ENCODE results near the gene RALGPS1. TPM values are rescaled to one million over a fixed set of nuclear protein-coding genes. Genes with fewer than 3 reads are reported as not detected.

The RALGPS1 gene
- total and polyA plus RNA-seq, 2 of the 8 experiments (the other 6 are each of a cell fraction or from before 2014, with no cell fraction given), result 20.0 to 23.5 TPM

GRCh38 chr9:127142931-127143464 lies 228.4 kb downstream of the RALGPS1 start:
- no peak overlapping the region for H2BK120ac ChIP-seq (replicated peaks; ENCODE audit: low read depth, low read length)
- H3K79me1 ChIP-seq (ENCODE audit: low read depth, low read length), result no peaks in the 10 kb centered on the region
- H3K4me3 ChIP-seq (ENCODE audit: extremely low read depth in 1 of 4, insufficient read depth in 2 of 4, low read depth in 3 of 4, low read length in 4 of 4), result no peak overlapping the region
- no peak overlapping the region for H3K27ac ChIP-seq (ENCODE audit: low read depth, low read length)
- H3K27me3 ChIP-seq (replicated peaks in 1 of 4; ENCODE audit: control insufficient read depth in 3 of 4, extremely low read depth in 1 of 4, insufficient read depth in 3 of 4, low read length in 3 of 4), result no peaks in the 10 kb centered on the region
- no peak for TF ChIP-seq MAFK (IDR thresholded peaks at IDR 0.05; ENCODE audit: low read depth, low read length)
- no peak for TF ChIP-seq YY1 (IDR thresholded peaks at IDR 0.05; ENCODE audit: low read depth, low read length)
- no peak overlapping the region for H4K5ac ChIP-seq (ENCODE audit: insufficient read length, low read depth, low read length)
- H3K56ac ChIP-seq (replicated peaks; ENCODE audit: insufficient read length, low read depth, low read length), result no peak overlapping the region
- H3K4ac ChIP-seq (replicated peaks; ENCODE audit: insufficient read length, low read depth, low read length), result no peak overlapping the region
- H3K4me2 ChIP-seq (ENCODE audit: insufficient read depth in 1 of 2, low read depth in 2 of 2, low read length in 2 of 2), result no peak overlapping the region
- ChIA-PET CTCF (ENCODE audit: partially characterized antibody) (interaction anchor here (1.2 to 1.3 kb wide), 2 partner anchors 178 to 228 kb away, joined by 3 to 4 read pairs; partner anchors contain the start of gene RALGPS1), POLR2A (ENCODE audit: partially characterized antibody) (no interaction called here)
- 86% methylated on average over 2 of the region's 2 CpGs; no CpG with 5 or more reads in 1 of the 2 experiments for WGBS, 2 experiments (ENCODE audit: extremely low coverage in 1 of 2, insufficient coverage in 1 of 2, insufficient read length in 1 of 2, insufficient replicate concordance in 2 of 2, low coverage in 1 of 2, low lambda C conversion rate in 2 of 2, missing lambda C conversion rate in 1 of 2)
- H3K23me2 ChIP-seq (ENCODE audit: low read depth, low read length), result no peaks in the 10 kb centered on the region
- no peak overlapping the region for H2AFZ ChIP-seq (ENCODE audit: low read length)
- H2BK12ac ChIP-seq (ENCODE audit: low read depth, low read length), result no peak overlapping the region
- H2BK20ac ChIP-seq (ENCODE audit: low read length), result no peak overlapping the region
- H3K23ac ChIP-seq (ENCODE audit: insufficient read length), result no peak overlapping the region
- peaks cover 0 to 8% (median 6%) of the 10 kb centered on the region in 4 experiments; a peak in 6 of 7 replicates for H3K4me1 ChIP-seq (replicated peaks in 1 of 4; ENCODE audit: control insufficient read depth in 3 of 4, insufficient read depth in 4 of 4, low read length in 3 of 4)
- H4K91ac ChIP-seq (replicated peaks; ENCODE audit: insufficient read length, low read length), result no peak overlapping the region
- FAIRE-seq, result no peak
- no peaks in the 10 kb centered on the region for H3K79me2 ChIP-seq (ENCODE audit: control insufficient read depth in 1 of 2, insufficient read depth in 2 of 2, low read length in 2 of 2)
- no peak overlapping the region for H3K18ac ChIP-seq (ENCODE audit: extremely low read depth, low read length)
- H2BK15ac ChIP-seq (ENCODE audit: low read length), result no peak overlapping the region
- H3K9ac ChIP-seq (replicated peaks in 1 of 4; ENCODE audit: extremely low read depth in 1 of 4, low read depth in 3 of 4, low read length in 3 of 4), result no peak overlapping the region
- H2AK5ac ChIP-seq (ENCODE audit: low read depth, low read length), result no peak overlapping the region
- no peak overlapping the region for H4K8ac ChIP-seq (ENCODE audit: extremely low read depth, insufficient read depth, low read length)
- H2BK5ac ChIP-seq (ENCODE audit: low read depth, low read length), result no peak overlapping the region
- no peaks in the 10 kb centered on the region for H4K20me1 ChIP-seq (replicated peaks in 1 of 2; ENCODE audit: control insufficient read depth in 1 of 2, insufficient read depth in 2 of 2, low read length in 2 of 2)
- DNase-seq (ENCODE audit: low read depth in 1 of 2, low spot score in 2 of 2), result no peak
- no peak overlapping the region for H3K14ac ChIP-seq (ENCODE audit: insufficient read length)
- no peaks in the 10 kb centered on the region for H3K36me3 ChIP-seq (ENCODE audit: control insufficient read depth in 2 of 4, insufficient read depth in 4 of 4, low read length in 3 of 4)
- no peaks in the 10 kb centered on the region for H3K9me3 ChIP-seq (ENCODE audit: insufficient read depth in 2 of 2, low read depth in 1 of 2, low read length in 1 of 2)

Measured in H1 (cell line).